ENCODE results near the gene TSPEAR.

The TSPEAR gene

DNA sequence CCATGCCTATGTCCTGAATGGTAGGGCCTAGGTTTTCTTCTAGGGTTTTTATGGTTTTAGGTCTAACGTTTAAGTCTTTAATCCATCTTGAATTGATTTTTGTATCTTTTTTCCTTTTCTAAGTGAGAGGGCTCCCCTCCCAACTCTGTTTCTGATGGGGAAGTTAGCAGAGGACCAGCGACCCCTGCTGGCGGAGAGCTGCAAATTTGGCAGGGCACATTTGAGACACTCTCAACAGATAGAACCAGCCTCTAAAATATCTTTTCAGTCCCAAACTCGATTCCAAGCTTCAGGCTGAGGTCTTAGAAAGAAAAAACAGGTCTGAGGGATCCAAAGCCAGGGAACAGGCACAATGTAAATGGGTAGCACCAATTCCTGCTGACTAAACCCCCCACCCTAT, 223.5 kb downstream of the TSPEAR start:
- DNase-seq (ENCODE audit: low read depth), result peak; percentile 56

DNA sequence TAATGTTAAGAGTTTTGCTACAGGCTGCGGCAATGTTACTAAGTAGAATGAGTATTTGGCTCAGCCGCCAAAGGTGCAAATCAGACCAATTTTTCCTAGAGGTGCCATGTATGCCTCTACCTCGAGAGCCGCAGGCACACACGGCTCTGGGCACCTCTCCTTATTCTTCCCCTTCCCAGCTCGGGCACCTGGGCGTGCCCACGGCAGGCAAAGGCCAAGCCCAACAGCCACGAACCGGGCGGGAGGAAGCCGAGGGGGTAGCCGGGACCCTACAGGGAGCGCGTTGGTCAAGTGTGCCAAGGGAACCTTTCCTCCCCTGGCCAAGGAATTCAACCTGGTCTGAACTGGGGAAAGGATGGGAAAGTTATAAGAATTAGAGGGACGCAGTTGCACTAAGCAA, 225.1 kb downstream of the TSPEAR start:
- no peak overlapping the region for H3K4me3 ChIP-seq (ENCODE audit: low read depth, low read length)
- TF ChIP-seq MYC (IDR thresholded peaks at IDR 0.05; ENCODE audit: low read depth, low read length) (no peak), POLR2A (IDR thresholded peaks at IDR 0.05; ENCODE audit: extremely low read depth, insufficient read length) (no peak)
- TF ChIP-seq, protein P1, sequence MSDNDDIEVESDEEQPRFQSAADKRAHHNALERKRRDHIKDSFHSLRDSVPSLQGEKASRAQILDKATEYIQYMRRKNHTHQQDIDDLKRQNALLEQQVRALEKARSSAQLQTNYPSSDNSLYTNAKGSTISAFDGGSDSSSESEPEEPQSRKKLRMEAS (IDR thresholded peaks at IDR 0.05; ENCODE audit: low read depth, low read length), result no peak
- TF ChIP-seq, protein P2, sequence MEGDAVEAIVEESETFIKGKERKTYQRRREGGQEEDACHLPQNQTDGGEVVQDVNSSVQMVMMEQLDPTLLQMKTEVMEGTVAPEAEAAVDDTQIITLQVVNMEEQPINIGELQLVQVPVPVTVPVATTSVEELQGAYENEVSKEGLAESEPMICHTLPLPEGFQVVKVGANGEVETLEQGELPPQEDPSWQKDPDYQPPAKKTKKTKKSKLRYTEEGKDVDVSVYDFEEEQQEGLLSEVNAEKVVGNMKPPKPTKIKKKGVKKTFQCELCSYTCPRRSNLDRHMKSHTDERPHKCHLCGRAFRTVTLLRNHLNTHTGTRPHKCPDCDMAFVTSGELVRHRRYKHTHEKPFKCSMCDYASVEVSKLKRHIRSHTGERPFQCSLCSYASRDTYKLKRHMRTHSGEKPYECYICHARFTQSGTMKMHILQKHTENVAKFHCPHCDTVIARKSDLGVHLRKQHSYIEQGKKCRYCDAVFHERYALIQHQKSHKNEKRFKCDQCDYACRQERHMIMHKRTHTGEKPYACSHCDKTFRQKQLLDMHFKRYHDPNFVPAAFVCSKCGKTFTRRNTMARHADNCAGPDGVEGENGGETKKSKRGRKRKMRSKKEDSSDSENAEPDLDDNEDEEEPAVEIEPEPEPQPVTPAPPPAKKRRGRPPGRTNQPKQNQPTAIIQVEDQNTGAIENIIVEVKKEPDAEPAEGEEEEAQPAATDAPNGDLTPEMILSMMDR (IDR thresholded peaks at IDR 0.05; ENCODE audit: low read depth, low read length), result no peak
- no peak for DNase-seq (ENCODE audit: low read depth)

More for the DNA sequence above, 223.5 kb downstream of the TSPEAR start:
- TF ChIP-seq, protein P2 (IDR thresholded peaks at IDR 0.05; ENCODE audit: low read depth, low read length), result peak; percentile 64
- TF ChIP-seq MYC (IDR thresholded peaks at IDR 0.05; ENCODE audit: low read depth, low read length) (no peak), POLR2A (IDR thresholded peaks at IDR 0.05; ENCODE audit: extremely low read depth, insufficient read length) (no peak)
- TF ChIP-seq, protein P1 (IDR thresholded peaks at IDR 0.05; ENCODE audit: low read depth, low read length), result no peak
- H3K4me3 ChIP-seq (ENCODE audit: low read depth, low read length), result no peak overlapping the region

DNA sequence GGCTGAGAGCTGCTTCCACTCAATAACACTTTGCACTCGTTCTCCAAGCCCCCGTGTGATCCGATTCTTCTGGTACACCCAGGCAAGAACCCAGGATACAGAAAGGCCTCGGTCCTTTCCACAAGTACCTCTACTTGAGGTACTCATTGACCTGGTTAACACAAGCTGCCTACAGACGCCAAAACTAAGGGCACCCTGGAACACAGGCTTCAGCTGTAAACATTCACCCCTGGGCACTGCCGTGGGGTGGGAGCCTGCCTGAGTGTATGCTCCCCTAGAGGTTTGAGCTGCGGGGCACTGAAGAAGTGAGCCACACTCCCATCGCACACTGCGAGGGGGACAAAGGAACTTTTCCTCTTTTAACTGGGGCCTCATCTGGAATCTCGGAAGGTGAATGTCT, 225.6 kb downstream of the TSPEAR start:
- DNase-seq (ENCODE audit: low read depth), result no peak
- TF ChIP-seq, protein P2 (IDR thresholded peaks at IDR 0.05; ENCODE audit: low read depth, low read length), result no peak
- no peak overlapping the region for H3K4me3 ChIP-seq (ENCODE audit: low read depth, low read length)

DNA sequence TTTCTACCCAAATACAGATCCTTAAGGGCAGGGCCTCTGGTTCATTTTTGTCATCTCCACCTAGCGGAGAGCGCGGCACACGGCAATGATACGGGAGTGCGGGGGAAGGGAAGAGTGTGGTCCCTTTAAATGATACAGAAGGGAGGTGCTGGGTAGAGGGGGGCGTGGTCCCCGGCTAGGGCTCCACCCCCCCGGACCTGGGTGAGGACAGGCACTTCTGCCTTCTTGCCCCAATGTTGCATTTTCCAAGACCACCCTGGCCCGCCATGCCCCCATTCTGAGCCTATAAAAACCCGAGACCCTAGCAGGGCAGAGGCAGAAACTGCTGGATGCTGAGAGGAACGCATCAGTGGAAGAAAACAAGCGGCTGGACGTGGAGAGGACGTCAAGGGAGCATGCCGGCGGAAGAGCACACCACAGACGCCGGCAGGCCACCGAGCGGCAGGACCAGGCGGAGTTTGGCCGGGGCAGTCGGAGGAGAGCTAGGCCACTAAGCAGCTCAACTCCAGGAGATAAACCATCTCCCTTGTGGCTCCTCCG, 226.0 kb downstream of the TSPEAR start:
- TF ChIP-seq, protein P1 (IDR thresholded peaks at IDR 0.05; ENCODE audit: low read depth, low read length), result no peak
- no peak for DNase-seq (ENCODE audit: low read depth)
- H3K4me3 ChIP-seq (ENCODE audit: low read depth, low read length), result no peak overlapping the region

DNA sequence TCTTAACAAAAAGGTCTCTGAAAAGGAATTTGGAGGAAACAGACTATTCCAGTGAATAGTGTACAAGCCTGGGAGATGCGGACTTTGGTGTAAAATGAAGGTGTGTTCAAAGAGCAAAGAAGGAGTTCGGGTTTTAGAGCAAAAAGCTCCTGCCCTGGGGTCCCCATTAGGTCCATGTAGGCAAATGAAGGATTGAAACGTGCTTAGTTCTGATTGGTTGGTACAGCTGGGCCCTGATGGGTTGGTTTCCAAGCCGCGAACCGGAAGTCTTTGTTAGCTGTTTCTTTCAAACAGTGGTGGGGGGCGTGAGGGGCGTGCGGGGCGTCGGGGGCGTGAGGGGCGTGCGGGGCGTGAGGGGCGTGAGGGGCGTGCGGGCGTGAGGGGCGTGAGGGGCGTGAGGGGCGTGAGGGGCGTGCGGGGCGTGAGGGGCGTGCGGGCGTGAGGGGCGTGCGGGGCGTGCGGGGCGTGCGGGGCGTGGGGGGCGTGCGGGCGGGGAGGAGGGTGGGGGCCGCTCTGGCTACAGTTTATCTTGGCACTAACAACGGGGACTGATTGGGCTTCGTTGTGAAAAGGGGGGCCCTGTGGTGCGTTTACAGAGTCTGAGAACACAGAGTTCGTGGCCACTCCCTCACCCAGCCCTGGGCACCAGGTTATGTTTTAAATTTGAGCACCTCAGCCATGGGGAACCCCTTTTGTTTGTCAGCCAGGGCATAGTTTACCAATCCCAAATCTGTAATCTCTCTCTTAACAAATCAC, 226.7 kb downstream of the TSPEAR start:
- TF ChIP-seq, protein P1 (IDR thresholded peaks at IDR 0.05; ENCODE audit: low read depth, low read length), result no peak
- TF ChIP-seq POLR2A (IDR thresholded peaks at IDR 0.05; ENCODE audit: extremely low read depth, insufficient read length) (no peak), MYC (IDR thresholded peaks at IDR 0.05; ENCODE audit: low read depth, low read length) (no peak)
- TF ChIP-seq, protein P2 (IDR thresholded peaks at IDR 0.05; ENCODE audit: low read depth, low read length), result no peak

DNA sequence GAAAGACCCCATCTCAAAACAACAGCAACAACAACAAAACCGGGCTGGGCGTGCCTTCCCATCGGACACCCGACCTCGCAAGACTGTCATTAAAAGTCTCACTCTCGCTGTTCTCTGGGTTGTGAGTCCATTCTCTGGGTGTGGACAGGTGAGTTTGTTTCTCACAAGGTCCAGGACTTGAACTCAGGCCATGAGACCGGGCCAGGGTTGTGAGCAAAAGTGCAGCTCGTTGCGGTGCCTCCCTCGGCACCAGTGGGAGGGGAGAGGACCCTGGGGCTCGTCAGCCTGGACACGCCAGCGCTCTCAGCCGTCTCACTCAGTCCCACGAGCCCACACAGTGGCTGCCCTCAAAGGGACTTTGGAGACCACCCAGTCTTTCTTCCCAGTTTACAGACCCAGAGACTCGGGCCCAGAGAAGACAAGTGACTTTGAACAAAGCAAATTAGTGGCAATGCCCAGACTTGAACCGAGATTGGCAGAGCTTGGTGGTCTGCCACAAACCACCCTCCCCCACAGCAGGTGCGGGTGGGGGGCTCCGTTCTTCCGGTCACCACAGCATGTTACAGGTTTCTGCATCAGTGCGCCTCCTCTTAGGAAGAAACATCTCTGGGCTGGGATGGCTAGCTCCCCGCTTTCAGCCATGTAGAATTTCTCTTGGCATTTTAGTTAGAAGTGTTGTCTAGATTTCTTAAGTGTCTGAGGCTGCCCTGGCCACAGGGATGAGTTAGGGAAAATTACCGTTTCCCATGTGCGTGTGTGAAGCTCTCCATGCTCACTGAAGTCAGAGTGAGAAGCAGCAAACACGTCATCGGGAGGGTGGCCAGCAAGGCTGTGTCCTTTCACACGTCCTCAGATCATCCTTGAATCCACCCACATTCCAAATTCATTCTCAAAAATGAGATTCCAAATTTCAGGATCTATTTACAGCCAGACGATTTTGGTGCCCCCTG, 227.8 kb downstream of the TSPEAR start:
- DNase-seq (ENCODE audit: low read depth), result no peak
- TF ChIP-seq, protein P2 (IDR thresholded peaks at IDR 0.05; ENCODE audit: low read depth, low read length), result no peak
- H3K4me3 ChIP-seq (ENCODE audit: low read depth, low read length), result no peak overlapping the region

More for the DNA sequence above, 226.7 kb downstream of the TSPEAR start:
- no peak for DNase-seq (ENCODE audit: low read depth)
- H3K4me3 ChIP-seq (ENCODE audit: low read depth, low read length), result no peak overlapping the region

Measured in NB4 (cell line).